ENCODE data around the gene ANKRD13D.
"Not testable (repeated sequence)": the region's sequence is repeated elsewhere in the genome, so short reads cannot be mapped to it uniquely, and the experiment has no call there.

The ANKRD13D gene

GRCh38 chr11:67317205-67317887, 28.2 kb downstream of the ANKRD13D start:
- DNase-seq, result peak; percentile 80 to 98 (median 94)

DNA sequence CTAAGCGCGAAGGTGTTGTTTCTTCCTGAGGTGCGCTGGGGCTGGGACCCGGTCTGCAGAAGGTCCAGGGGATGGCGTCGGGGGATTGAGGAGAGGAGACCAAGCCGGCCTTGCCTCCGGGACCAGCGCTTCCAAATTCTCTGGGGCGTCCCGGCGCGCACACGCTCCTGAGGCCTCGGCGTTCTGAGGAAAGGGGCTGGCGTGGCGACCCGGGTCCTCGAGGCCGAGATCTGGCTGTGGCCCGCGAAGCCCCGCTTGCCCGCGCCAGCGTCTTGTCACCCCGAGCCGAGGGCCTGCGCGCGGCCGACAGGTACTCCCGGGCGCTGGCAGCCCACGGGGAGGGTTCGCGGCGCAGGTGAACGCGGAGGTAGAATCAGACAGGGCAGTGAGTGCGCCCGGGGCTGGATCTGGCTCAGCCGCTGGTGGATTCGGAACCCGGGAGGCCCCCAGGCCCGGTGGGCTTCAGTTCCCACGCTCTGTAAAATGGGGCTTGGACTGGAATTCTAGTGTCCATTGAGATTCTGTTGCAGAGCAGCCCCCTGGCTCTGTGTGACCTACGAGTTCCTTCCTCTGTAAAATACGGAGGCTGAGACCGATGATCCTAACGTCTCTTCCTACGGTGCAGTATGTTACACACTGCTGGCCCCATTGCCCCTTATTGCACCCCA, 28.9 kb downstream of the ANKRD13D start:
- DNase-seq, result peak in 4 of 51 donors; percentile 34 to 57 (median 52)

GRCh38 chr11:67318876-67319275, 29.8 kb downstream of the ANKRD13D start:
- DNase-seq, result not testable (repeated sequence)

DNA sequence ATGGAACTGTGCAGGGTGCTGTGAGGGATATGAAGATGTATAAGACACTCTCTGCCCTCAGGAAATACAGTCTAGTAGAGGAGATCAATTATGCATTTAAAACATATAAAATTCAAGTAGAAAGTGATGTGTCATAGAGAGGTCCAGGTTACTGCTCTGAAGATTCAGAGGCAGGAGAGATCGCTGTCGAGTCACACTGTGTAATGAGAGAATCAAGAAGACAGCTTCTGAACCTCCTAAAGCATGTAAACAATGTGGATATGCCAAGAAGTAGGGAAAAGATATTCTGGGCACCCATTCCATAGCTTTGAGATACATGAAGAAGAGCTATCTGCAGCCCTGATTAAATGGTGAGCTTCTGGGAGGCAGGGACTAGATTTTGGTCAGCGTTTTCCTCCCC, 30.9 kb downstream of the ANKRD13D start:
- no peak for DNase-seq

DNA sequence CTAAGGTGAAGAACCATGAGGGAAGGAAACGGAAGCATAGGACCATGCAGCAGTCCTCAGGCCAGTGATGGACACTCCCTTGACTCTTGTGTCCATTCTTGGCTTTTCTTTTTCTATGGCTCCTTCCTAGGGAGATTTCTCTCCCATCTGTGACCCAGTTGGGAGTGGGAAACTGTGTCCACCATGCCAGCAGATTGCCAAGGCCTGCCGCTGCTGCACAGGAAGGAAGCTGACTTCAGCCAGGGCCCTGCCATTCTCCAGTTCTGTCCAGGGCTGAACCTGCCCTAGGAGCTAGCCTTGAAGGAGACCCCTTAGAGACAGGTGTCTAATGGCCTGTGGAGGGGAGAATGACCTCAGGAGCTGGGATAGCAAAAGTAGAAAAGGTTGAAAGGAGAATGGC, 31.6 kb downstream of the ANKRD13D start:
- no peak for DNase-seq

GRCh38 chr11:67321313-67321871, 32.3 kb downstream of the ANKRD13D start:
- DNase-seq, result no peak

DNA sequence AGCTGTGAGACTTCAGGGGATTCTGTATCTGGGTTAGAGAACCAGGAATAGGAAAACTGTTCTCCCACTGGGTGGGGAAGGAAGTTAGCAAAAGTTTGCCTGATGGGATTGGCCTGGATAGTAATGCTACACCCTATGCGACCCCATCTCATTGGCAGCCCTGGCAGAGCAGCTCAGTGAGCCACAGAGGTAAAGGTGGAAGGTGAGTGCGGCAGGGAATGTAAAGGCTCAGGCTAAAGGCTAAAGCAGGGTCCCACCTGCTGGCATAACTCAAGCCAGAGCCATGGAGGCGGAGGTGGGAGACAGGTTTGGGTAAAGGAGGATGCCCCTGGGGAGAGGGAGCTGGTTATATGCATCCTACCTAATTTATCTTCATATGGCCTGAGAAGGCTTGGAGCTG, 32.9 kb downstream of the ANKRD13D start:
- no peak for DNase-seq

GRCh38 chr11:67323526-67323925, 34.4 kb downstream of the ANKRD13D start:
- DNase-seq, result no peak

- no peak for DNase-seq
Observed at GRCh38 chr11:67332081-67332691, 43.1 kb downstream of the ANKRD13D start.

DNA sequence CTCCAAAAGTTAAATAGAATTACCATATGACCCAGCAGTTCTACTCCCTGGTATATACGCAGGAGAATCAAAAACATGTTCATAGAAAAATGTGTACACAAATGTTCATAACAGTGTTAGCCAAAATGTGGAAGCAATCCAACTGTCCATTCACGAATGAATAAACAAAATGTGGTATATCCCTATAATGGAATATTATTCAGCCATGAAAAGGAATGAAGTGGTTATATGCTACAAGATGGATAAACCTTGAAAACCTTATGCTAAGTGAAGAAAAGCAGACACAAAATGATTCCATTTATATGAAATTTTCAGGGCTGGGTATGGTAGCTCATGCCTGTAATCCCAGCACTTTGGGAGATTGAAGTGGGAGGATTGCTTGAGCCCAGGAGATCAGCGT, 48.2 kb downstream of the ANKRD13D start:
- DNase-seq, result no peak

GRCh38 chr11:67344264-67344663, 55.2 kb downstream of the ANKRD13D start:
- DNase-seq, result peak in 1 of 51 donors; percentile 13

DNA sequence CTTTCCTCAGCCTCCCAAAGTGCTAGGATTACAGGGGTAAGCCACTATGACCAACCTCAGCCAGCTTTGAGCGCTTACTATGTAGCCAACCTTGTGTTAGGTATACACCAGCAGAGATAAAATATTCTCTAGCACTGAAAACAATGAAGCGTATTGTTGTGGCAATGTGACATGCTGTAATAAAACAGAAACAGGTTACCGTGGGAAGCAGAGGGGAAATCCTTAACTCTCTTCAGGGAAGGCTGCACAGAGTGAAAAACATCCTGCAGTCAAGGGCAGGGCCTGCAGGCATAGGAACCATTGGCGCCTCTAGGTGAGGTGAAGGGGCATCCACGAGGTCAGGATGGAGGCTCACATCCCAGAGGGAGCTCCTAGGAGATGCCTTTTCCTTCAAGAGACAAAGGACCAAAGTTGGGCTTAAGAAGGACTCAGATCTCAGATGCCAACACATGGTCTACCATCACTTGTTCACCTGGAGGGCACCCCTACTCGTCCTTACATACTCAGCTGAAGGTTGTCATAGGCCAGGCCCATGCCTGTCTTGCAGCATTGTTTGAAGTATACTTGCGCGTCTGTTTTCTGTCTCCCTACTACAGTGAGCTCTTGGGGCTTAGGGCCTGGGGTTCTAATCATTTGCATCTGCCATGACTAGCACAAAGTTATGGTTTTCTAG, 56.3 kb downstream of the ANKRD13D start:
- no peak for DNase-seq

GRCh38 chr11:67345920-67346819, 57.1 kb downstream of the ANKRD13D start:
- DNase-seq, result no peak

GRCh38 chr11:67347964-67348749, 59.1 kb downstream of the ANKRD13D start:
- DNase-seq, result no peak

- no peak for DNase-seq
Observed at GRCh38 chr11:67349036-67349435, 59.9 kb downstream of the ANKRD13D start.

DNA sequence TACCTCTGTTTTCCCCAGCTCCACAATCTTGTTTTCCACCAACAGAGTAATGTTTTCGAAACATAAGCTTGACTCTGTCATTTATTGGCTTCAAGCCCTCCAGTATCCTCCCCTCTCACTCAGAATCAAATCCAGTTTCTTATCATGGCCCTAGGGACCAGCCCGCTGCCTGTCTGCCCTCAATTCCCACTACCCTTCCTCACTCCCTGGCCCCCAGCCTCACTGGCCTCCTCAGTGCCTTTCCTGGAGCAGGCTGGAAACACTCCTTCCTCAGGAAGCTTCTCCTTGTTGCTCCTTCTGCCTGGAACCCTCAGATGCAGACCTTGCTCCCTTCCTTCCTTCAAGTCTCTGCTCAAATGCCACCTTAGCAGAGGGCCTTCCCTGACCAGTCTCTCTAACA, 60.4 kb downstream of the ANKRD13D start:
- DNase-seq, result no peak

DNA sequence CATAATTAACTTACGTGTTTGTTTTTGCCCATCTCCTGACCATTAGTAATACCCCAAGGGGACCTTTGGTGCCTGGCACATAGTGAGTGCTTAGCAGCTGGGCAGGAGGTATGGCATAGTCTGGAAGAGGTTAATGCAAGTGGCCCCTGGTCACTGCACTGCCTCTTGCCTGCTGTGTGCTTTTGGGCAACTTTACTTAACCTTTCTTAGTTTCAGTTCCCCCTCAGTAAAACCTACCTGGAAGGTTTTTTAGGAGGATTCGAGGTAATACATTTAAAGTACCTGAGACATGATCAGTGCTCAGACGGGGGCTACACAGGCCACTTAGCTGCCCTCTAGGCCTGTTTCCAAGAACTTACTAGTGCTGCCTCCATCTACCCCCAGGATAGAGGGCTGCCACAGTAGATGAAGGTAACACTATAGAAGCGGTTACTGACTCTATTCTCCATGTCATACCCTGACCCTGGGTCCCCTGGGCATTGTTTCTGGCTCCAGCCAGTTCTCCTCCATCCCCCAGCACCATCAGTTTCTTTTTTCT, 60.9 kb downstream of the ANKRD13D start:
- DNase-seq, result no peak

GRCh38 chr11:67351275-67352005, 62.3 kb downstream of the ANKRD13D start:
- peak in 24 of 51 donors; percentile 9 to 67 (median 34) for DNase-seq
